HG03354 (cell line): ENCODE data around the gene CEP112.
"Not testable (repeated sequence)": the region's sequence is repeated elsewhere in the genome, so short reads cannot be mapped to it uniquely, and the experiment has no call there.

Experiments
- ATAC-seq: cut with Tn5 transposase; IDR thresholded peaks from one replicate; pipeline ENCODE4 v1.9.1; 2021; ENCODE audit warnings: mild to moderate bottlenecking; ENCODE audit not compliant: unreplicated experiment, poor library complexity, severe bottlenecking

Gene CEP112

GRCh38 chr17:65857718-65858117 is 334.2 kb downstream of the CEP112 start:
- no peak for ATAC-seq

GRCh38 chr17:65856865-65857264 is 335.1 kb downstream of the CEP112 start:
- no peak for ATAC-seq

- no peak for ATAC-seq
Measured at GRCh38 chr17:65855675-65856074, 336.3 kb downstream of the CEP112 start.

GRCh38 chr17:65855245-65855644 is 336.7 kb downstream of the CEP112 start:
- ATAC-seq, result no peak

- no peak for ATAC-seq
Measured at GRCh38 chr17:65853816-65854215, 338.1 kb downstream of the CEP112 start.

GRCh38 chr17:65852911-65853310 is 339.0 kb downstream of the CEP112 start:
- ATAC-seq, result no peak

- no peak for ATAC-seq
Measured at GRCh38 chr17:65851965-65852736, 339.8 kb downstream of the CEP112 start.

GRCh38 chr17:65850486-65850885 is 341.4 kb downstream of the CEP112 start:
- no peak for ATAC-seq

- ATAC-seq, result no peak
Measured at GRCh38 chr17:65848751-65849150, 343.2 kb downstream of the CEP112 start.

GRCh38 chr17:65841089-65841488 is 350.8 kb downstream of the CEP112 start:
- ATAC-seq, result no peak

- not testable (repeated sequence) for ATAC-seq
Measured at GRCh38 chr17:65837232-65837631, 354.7 kb downstream of the CEP112 start.

- ATAC-seq, result no peak
Measured at GRCh38 chr17:65833214-65833613, 358.7 kb downstream of the CEP112 start.

- ATAC-seq, result no peak
Measured at GRCh38 chr17:65830356-65830755, 361.6 kb downstream of the CEP112 start.

GRCh38 chr17:65826577-65826976 is 365.4 kb downstream of the CEP112 start:
- ATAC-seq, result not testable (repeated sequence)

- no peak for ATAC-seq
Measured at GRCh38 chr17:65824901-65825300, 367.0 kb downstream of the CEP112 start.

GRCh38 chr17:65823713-65824112 is 368.2 kb downstream of the CEP112 start:
- no peak for ATAC-seq

- no peak for ATAC-seq
Measured at GRCh38 chr17:65820811-65821210, 371.1 kb downstream of the CEP112 start.

GRCh38 chr17:65820306-65820705 is 371.6 kb downstream of the CEP112 start:
- ATAC-seq, result no peak

- no peak for ATAC-seq
Measured at GRCh38 chr17:65819810-65820209, 372.1 kb downstream of the CEP112 start.

GRCh38 chr17:65817951-65818350 is 374.0 kb downstream of the CEP112 start:
- no peak for ATAC-seq

GRCh38 chr17:65814418-65814817 is 377.5 kb downstream of the CEP112 start:
- ATAC-seq, result no peak

GRCh38 chr17:65813306-65813705 is 378.6 kb downstream of the CEP112 start:
- no peak for ATAC-seq
